ENCODE results near the gene CAB39L. TPM values are rescaled to one million over a fixed set of nuclear protein-coding genes. Genes with fewer than 3 reads are reported as not detected.

The CAB39L gene
- total RNA-seq, 2 donors from 2014 or later = 24.3 to 27.1 TPM

- no peaks in the 10 kb centered on the region for H3K9me3 ChIP-seq
- no peak for TF ChIP-seq CTCF (IDR thresholded peaks at IDR 0.05)
- H3K4me3 ChIP-seq = no peak overlapping the region
- peaks cover 0 to 37% of the 10 kb centered on the region in 2 donors for H3K4me1 ChIP-seq
- peak; percentile 75 for DNase-seq (ENCODE audit: low spot score)
- no peaks in the 10 kb centered on the region for H3K36me3 ChIP-seq
- no peaks in the 10 kb centered on the region for H3K27me3 ChIP-seq
- H3K27ac ChIP-seq = peak overlapping the region; percentile 77 to 79
Observed at GRCh38 chr13:49308921-49309408, 134.9 kb downstream of the CAB39L start.

- Histone ChIP-seq H3K27me3 (no peaks in the 10 kb centered on the region), H3K4me3 (no peak overlapping the region), H3K9me3 (no peaks in the 10 kb centered on the region), H3K36me3 (no peaks in the 10 kb centered on the region), H3K27ac (peak overlapping the region; percentile 77 to 79), H3K4me1 (peaks cover 0 to 38% of the 10 kb centered on the region in 2 donors)
- DNase-seq (ENCODE audit: low spot score) = peak; percentile 92
- TF ChIP-seq CTCF (IDR thresholded peaks at IDR 0.05) = no peak
Observed at GRCh38 chr13:49308097-49308875, 135.6 kb downstream of the CAB39L start.

GRCh38 chr13:49307365-49307764, 136.5 kb downstream of the CAB39L start:
- H3K4me1 ChIP-seq = peaks cover 0 to 47% of the 10 kb centered on the region in 2 donors
- peak overlapping the region; percentile 77 to 79 for H3K27ac ChIP-seq
- no peak overlapping the region for H3K4me3 ChIP-seq
- H3K9me3 ChIP-seq = no peaks in the 10 kb centered on the region
- no peaks in the 10 kb centered on the region for H3K36me3 ChIP-seq
- no peak for TF ChIP-seq CTCF (IDR thresholded peaks at IDR 0.05)
- no peak for DNase-seq (ENCODE audit: low spot score)
- no peaks in the 10 kb centered on the region for H3K27me3 ChIP-seq

GRCh38 chr13:49305792-49306425, 138.0 kb downstream of the CAB39L start:
- peaks cover 0 to 59% of the 10 kb centered on the region in 2 donors for H3K4me1 ChIP-seq

More at GRCh38 chr13:49305792-49306425, 138.0 kb downstream of the CAB39L start:
- TF ChIP-seq CTCF (IDR thresholded peaks at IDR 0.05) = no peak
- no peak for DNase-seq (ENCODE audit: low spot score)
- no peaks in the 10 kb centered on the region for H3K9me3 ChIP-seq
- no peaks in the 10 kb centered on the region for H3K36me3 ChIP-seq
- H3K27ac ChIP-seq = peak overlapping the region in 1 of 2 donors; percentile 79
- H3K27me3 ChIP-seq = no peaks in the 10 kb centered on the region
- no peak overlapping the region for H3K4me3 ChIP-seq

Data from right atrium auricular region (tissue), 2 donors.